HG03108 (cell line): Measurements from ENCODE around the gene ASCL1.

ENCODE experiments used
- ATAC-seq: cut with Tn5 transposase; IDR thresholded peaks from one replicate; pipeline ENCODE4 v1.9.1; 2021; ENCODE audit warnings: moderate library complexity; ENCODE audit not compliant: unreplicated experiment

Gene ASCL1

GRCh38 chr12:102957339-102958050, at the start of gene ASCL1:
TSS of gene ASCL1 (plus strand) at chr12:102957674. CDS start at chr12:102958245, 571 bp downstream.
- ATAC-seq: no peak

DNA sequence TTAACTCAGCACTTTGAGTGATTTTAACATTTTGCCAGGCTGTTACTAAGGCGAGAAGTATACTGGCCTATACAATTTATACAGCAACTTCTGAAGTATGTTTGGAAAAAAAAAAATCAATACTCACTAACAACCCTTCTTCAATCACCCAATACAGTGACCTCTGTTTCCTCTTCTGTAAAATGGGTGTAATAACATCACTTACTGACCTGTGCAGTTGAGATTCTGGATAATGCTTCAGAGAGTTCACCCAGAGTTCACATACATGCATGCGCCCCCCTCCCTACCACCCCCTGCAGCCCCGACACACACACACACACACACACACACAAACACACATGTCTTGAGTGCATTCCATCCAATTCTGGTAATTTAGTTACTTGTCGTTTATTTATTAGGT, 49.6 kb upstream of the ASCL1 start:
- ATAC-seq: no peak

- no peak for ATAC-seq
Measured at GRCh38 chr12:102910137-102910536, 47.3 kb upstream of the ASCL1 start.

DNA sequence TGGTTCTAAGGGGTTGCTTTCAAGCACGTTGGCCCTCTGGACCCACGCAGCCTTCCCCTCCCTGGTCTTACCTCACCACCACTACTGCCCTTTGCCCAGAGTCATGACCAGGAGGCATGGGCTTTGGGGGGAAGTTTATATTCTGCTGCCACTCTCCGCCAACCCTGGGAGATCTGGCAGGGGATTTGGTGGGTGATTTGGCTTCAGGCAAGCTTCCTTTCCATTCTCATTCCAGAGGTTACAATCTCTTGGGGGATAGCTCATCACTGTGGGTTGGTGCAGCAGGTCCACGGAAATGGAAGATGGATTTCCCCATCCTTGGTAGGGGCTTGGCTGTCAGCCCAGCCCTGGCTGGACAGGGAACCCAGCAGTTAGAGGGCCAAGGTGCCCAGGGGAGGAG, 46.7 kb upstream of the ASCL1 start:
- no peak for ATAC-seq

DNA sequence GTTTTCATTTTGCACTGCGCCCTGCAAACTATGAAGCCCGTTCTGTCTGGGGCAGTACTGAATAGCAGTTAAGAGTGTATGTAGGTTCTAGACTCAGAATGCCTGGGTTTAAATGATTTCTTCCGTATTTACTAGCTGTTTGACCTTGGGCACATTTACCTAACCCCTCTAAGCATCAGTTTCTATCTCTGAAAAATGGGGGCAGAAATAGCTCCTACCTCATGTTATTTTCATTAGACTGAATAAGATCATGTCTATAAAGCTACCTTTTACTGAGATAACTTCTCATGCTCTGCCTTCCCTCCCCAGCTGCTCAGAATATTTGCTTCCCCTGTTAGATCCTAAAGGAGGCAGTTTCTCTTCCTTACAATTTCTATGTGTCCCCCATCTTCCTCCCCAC, 46.2 kb upstream of the ASCL1 start:
- ATAC-seq: no peak

GRCh38 chr12:102912258-102912657, 45.2 kb upstream of the ASCL1 start:
- ATAC-seq: no peak

GRCh38 chr12:102913453-102914226, 43.8 kb upstream of the ASCL1 start:
- no peak for ATAC-seq

DNA sequence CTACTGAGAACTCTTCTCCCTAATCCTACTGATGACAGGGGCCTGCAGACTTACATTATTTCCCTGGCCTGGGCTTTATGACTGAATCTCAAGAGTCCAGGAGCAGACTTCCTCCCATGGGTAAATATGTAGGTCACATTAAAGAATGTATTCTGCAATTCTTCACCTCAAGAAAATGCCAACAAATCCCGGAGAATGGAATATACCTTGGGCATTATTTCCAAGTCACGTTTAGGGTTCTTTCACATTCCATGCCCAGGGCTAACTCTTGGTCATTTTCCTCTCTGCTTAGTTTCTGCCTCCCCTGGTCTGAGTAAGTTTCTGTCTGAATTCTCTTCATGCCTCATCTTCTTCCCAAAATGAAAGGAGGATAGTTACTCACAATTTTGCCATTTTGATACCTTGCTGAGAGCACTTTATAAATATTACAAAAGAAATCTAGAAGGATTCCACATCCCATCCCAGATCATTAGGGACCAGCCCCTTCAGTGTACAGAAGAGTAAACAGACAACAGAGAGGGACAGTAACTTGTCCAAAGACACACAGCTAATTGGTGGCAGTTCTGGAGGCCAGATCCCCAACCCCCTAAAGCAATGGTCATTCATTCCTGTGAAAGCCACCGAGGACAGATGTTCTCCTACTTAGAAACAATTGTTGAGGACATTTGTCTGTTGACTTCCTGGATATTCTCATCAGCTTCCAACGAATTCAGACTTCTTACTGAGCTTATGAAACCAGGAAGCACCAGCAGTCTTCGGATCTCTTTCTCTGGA, 41.0 kb upstream of the ASCL1 start:
- ATAC-seq: no peak

DNA sequence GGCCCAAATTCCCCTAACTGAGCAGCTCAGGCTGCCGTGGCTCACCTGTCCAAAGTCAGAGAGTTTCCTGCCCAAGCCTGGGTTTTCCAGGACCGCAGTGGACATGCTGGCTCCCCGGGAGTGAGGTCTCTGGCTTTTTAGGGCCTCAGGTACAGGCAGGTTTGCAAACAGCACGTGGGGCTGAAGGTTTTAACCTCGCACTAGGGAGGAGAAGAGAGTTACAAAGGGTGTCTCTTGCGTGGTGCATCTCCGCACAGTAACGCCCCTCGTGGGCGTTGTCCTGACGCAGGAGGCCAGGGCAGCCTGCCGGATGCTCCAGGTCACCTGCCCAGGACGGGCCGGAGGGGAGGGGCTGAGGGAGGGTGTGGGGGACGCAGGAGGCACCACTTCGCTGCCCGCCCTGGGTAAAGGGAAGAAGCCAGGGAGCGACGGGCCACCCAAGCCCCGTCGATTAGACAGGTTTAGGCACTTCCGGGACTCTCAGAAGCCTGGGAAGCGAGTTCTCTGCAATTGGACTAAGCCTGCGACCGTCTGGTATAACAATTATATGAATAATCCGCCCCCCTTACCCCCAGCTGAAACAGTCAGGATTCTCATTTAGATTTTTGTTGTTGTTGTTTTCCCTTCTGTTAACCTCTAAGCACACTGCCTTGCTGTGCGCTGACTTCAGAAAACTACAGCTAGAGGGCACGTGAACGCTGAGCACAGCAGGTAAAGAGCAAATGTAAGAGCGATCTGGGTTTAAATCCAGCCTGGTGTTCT, 40.3 kb upstream of the ASCL1 start, which contains the start of gene PAH:
Gene PAH, minus strand, starts transcription at position 219 of the 762 bp plus-strand sequence. Its CDS starts 114 bp downstream, at position 105.
- peak; percentile 51 for ATAC-seq

DNA sequence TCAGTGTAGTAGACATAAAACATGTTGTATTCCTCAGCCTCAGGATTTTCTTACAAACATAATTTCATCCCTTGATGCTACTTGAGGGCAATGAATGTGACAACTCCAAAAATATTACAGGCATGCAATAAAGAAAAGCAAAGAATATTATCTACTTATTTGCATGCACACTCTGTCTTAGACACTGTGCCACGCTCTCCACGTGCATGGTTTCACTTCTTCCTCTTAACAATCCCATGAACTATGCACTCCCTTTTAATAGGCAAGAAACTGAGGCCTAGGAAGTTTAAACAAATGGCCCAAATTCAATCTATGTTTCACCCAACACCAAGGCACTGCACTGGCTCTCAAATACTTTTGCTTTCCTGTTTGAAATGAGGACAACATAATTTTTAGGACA, 38.6 kb upstream of the ASCL1 start:
- ATAC-seq: no peak

- no peak for ATAC-seq
Measured at GRCh38 chr12:102920271-102920670, 37.2 kb upstream of the ASCL1 start.

- ATAC-seq: no peak
Measured at GRCh38 chr12:102921240-102921639, 36.2 kb upstream of the ASCL1 start.

DNA sequence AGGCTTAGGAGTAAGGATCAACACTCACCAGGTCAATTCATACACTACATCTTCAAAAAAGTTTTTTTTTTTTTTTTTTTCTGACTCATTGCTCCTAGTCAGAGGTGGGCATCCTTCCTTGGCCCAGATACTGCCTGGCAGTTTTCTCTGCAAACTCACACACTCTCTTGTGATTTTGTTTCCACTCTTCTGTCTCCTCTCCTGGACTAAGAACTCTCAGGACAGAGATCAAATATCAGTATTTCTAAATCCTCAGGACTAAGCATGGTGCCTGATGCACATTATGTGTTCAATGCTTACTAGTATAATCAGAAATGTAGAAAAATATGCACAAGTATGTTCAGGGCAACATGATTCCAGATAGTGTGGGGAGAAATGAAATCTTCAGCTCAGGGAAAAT, 30.3 kb upstream of the ASCL1 start:
- no peak for ATAC-seq

- no peak for ATAC-seq
Measured at GRCh38 chr12:102933168-102933567, 24.3 kb upstream of the ASCL1 start.

DNA sequence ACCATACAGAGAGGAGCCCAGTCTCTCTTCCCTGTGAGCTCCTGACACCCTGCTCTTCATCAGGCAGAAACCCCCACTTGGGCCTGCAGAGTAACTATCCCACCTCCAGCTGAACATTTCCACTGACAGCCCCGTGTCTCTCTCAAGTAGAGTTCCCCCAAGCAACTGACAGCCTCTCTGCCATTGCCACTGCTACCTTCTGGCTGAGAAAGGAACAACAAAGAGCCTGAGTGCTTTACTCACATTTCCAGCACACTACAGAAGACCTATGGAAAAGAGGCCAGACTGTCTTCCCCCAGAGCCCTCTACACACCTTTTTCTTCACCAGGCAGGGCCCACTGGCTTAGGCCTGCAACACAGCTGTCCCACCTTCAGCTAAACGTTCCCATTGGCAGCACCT, 18.4 kb upstream of the ASCL1 start:
- ATAC-seq: no peak

DNA sequence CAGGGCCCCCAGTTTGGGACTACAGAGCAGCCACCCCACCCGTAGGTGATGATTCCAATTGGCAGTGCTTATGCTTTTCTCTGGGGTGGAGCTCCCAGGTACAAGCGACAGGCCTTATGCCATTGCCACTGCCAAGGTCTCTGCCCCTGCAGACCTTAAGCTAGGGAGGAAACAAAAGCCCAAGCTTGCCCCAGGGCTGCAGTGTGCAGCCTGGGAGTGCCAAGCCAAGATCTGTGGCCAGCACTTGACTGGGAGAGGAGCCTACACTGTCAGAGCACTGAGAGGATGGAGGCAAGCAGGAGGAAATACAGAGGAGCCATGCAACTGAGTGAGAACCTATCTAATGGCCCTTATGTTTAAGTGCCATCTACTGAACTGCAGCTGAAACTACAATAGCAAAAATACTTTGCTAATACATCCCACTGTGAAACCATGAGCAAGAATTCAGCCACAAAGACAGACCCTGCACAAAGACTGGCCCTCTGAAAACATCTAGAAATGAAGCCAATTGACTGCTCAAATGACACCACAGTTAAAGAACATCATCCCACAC, 17.7 kb upstream of the ASCL1 start:
- ATAC-seq: no peak

DNA sequence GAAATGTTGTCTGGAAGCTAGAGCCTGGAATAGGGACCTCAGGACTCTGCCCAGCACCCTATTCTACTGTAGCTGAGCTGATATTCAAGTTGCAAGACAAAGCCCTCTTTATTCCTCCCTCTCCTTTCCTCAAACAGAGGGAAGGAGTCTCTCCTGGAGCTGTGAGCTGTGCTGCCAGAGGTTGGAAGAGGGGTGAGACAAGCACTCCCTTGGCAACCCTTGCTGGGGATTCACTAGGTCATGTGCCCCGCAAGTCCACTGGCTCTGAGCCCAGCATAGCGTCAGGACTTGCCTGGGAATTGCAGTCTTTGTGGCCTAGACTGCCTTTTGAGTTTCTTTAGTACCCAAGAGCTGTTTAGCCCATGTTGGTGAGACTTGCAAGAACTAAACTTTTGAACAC, 11.4 kb upstream of the ASCL1 start:
- no peak for ATAC-seq

DNA sequence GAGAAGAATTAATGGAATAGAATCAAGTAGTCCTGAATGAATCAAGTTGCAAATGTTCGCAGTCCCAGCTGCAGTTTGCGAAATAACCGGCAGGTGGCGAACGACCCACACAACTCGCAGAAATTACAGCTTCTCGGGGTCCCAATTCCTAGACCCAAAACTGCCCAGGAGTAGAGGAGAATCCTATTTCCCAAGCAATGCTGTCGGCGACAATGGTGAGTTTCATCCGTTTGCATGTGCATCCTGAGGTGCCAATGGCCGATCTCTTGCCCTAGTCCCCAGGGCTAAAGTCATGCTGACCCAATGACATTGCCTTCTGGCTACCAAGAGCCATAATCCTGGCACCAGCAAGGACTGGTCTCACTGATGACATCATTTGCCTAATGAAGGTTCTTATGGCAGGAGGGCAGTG, 8.5 kb upstream of the ASCL1 start:
- no peak for ATAC-seq

DNA sequence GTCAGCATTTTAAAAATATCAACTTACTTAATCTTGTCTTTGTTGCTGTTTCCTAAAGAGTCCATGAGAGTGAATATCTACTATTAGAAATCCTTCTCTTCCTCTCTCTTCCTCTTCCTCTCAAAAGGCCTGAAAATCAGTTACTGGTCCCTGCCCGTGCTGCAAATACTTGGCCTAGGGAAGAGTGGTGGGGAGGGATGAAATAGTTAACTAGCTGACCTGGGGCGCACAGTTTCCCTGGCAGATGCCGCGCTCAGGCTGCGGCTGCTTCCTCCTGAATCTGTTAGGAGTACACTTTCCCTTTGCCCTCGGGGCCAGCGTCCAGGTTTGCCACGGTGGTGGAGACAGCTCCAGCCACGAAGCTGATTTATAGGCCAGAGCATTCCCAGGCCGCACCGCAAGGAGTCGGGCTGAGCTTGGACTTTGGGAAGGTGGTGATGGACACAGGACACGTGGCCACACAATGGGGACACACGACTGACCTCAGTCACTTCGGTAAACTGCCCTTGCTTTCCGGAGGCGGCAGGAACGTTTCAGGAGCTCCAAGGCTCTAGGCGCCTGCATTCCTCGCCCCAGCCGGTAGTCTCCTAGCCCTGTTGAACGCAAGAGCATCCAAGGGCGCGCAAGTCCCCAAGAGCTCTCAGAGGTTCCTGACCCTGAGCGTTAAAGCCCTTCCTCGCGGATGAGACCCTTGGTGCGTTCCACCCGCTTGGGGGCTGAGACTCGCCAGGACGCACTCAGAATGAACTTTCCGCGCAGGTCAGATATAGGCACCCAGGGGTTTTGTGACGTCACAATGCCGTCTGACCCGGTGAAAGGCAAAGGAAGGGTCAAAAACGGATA, 7.1 kb upstream of the ASCL1 start:
- no peak for ATAC-seq
